Measurements from ENCODE around the gene XYLB. TPM values are rescaled to one million over a fixed set of nuclear protein-coding genes. Genes with fewer than 3 reads are reported as not detected.

Gene XYLB
- total RNA-seq, 4 donors from 2014 or later = 0.76 to 3.4 (median 1.6) TPM

GRCh38 chr3:38345879-38346586, 552 bp upstream of the XYLB start:
- TF ChIP-seq POLR2A (IDR thresholded peaks at IDR 0.05) (no peak), EP300 (IDR thresholded peaks at IDR 0.05) (no peak), CTCF (IDR thresholded peaks at IDR 0.05) (no peak), POLR2AphosphoS5 (IDR thresholded peaks at IDR 0.05) (no peak)
- H3K36me3 ChIP-seq = no peaks in the 10 kb centered on the region
- H3K4me1 ChIP-seq = peaks cover 18% of the 10 kb centered on the region
- no peak for DNase-seq (ENCODE audit: low spot score in 2 of 2)
- 32% methylated on average over 8 of the region's 10 CpGs for WGBS
- H3K27ac ChIP-seq = no peak overlapping the region
- peak overlapping the region; percentile 77 for H3K4me3 ChIP-seq
- no peaks in the 10 kb centered on the region for H3K27me3 ChIP-seq
- no peaks in the 10 kb centered on the region for H3K9me3 ChIP-seq

- H3K27me3 ChIP-seq = no peaks in the 10 kb centered on the region
- no peak overlapping the region for H3K27ac ChIP-seq
- TF ChIP-seq CTCF (IDR thresholded peaks at IDR 0.05) (no peak), POLR2A (IDR thresholded peaks at IDR 0.05) (no peak), POLR2AphosphoS5 (IDR thresholded peaks at IDR 0.05) (no peak), EP300 (IDR thresholded peaks at IDR 0.05) (no peak)
- WGBS = 87% methylated on average over 19 of the region's 19 CpGs
- DNase-seq (ENCODE audit: low spot score in 2 of 2) = no peak
- no peaks in the 10 kb centered on the region for H3K9me3 ChIP-seq
- peaks cover 18% of the 10 kb centered on the region for H3K4me1 ChIP-seq
- H3K4me3 ChIP-seq = peak overlapping the region; percentile 77
- no peaks in the 10 kb centered on the region for H3K36me3 ChIP-seq
Measured at GRCh38 chr3:38347421-38348200, 1.0 kb downstream of the XYLB start.

DNA sequence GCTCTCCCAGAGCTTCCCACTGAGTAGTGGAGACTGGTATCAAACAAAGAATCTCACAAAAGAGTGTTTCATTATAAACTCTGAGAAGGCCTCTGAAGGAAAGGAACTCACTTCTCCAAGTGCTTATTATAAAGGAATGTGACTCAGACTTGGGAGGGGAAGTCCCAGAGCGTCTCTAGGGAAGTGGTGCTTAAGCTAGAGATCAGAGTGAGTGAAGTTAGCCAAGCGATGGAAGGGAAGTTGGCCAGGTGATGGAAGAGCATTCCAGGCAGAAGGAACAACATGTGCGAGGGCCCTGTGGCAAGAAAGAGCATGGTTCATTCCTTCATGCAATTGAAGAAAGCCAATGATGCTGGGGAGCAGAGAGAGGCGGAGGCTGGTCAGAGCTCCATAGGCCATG, 2.3 kb downstream of the XYLB start:
- no peaks in the 10 kb centered on the region for H3K27me3 ChIP-seq
- 66% methylated on average over 4 of the region's 4 CpGs for WGBS
- H3K4me1 ChIP-seq = peaks cover 18% of the 10 kb centered on the region
- no peak overlapping the region for H3K4me3 ChIP-seq
- H3K27ac ChIP-seq = no peak overlapping the region
- no peaks in the 10 kb centered on the region for H3K9me3 ChIP-seq
- H3K36me3 ChIP-seq = no peaks in the 10 kb centered on the region
- DNase-seq (ENCODE audit: low spot score in 2 of 2) = no peak
- TF ChIP-seq POLR2AphosphoS5 (IDR thresholded peaks at IDR 0.05) (no peak), POLR2A (IDR thresholded peaks at IDR 0.05) (no peak), CTCF (IDR thresholded peaks at IDR 0.05) (no peak), EP300 (IDR thresholded peaks at IDR 0.05) (no peak)

DNA sequence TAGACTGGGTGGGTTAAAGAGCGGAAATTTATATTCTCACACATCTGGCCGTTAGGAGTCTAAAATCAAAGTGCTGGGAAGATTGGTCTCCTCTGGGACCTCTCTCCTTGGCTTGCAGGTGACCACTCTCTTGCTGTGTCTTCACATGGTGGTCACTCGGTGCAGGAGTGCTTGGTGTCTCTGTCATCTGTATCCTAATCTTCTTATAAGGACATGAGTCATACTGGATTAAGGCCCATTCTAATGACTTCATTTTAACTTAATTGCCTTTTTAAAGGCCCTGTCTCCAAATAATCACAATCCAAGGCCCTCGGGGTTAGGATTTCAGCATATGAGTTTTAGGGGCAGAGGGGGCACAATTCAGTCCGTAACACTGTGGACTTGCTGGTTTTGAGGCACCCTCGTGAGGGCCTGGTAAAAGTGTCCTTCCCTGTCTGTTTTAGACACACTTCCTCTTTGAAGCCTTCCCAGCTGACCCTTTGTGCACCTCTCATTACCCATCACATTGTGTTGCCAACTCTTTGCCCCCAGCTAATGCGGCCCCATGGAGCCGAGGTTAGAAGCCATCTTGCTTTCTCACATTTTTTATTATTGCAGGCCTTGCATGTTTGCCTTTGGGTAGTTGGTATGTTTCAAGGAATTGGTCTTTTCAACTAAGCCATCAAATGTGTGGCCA, 3.2 kb downstream of the XYLB start:
- Histone ChIP-seq H3K36me3 (no peaks in the 10 kb centered on the region), H3K9me3 (no peaks in the 10 kb centered on the region), H3K4me1 (peaks cover 18% of the 10 kb centered on the region), H3K4me3 (no peak overlapping the region), H3K27ac (no peak overlapping the region), H3K27me3 (no peaks in the 10 kb centered on the region)
- TF ChIP-seq EP300 (IDR thresholded peaks at IDR 0.05) (no peak), CTCF (IDR thresholded peaks at IDR 0.05) (no peak), POLR2AphosphoS5 (IDR thresholded peaks at IDR 0.05) (no peak), POLR2A (IDR thresholded peaks at IDR 0.05) (no peak)
- 69% methylated on average over 8 of the region's 8 CpGs for WGBS
- peak in 1 of 2 donors; percentile 61 for DNase-seq (ENCODE audit: low spot score in 2 of 2)

GRCh38 chr3:38353151-38353550, 6.6 kb downstream of the XYLB start:
- Histone ChIP-seq H3K27ac (no peak overlapping the region), H3K9me3 (no peaks in the 10 kb centered on the region), H3K4me3 (no peak overlapping the region), H3K36me3 (no peaks in the 10 kb centered on the region), H3K4me1 (peaks cover 4% of the 10 kb centered on the region), H3K27me3 (no peaks in the 10 kb centered on the region)
- WGBS = 75% methylated on average over 4 of the region's 4 CpGs
- peak in 1 of 2 donors; percentile 43 for DNase-seq (ENCODE audit: low spot score in 2 of 2)
- TF ChIP-seq EP300 (IDR thresholded peaks at IDR 0.05) = no peak
- no peak for TF ChIP-seq CTCF (IDR thresholded peaks at IDR 0.05)
- no peak for TF ChIP-seq POLR2AphosphoS5 (IDR thresholded peaks at IDR 0.05)
- TF ChIP-seq POLR2A (IDR thresholded peaks at IDR 0.05) = no peak

All from suprapubic skin (tissue), 4 donors.